ENCODE measurements around the gene DNAJC8. TPM values are rescaled to one million over a fixed set of nuclear protein-coding genes. Genes with fewer than 3 reads are reported as not detected.

DNAJC8 gene
- total RNA-seq, 5 donors from 2014 or later (not counting 1 experiment from before 2014, with no cell fraction given): 61.8 to 68.0 (median 67.2) TPM

- Mint-ChIP-seq H3K27ac (no peak overlapping the region), H3K36me3 (no peaks in the 10 kb centered on the region)
- WGBS (ENCODE audit: insufficient coverage): 100% methylated on average over 3 of the region's 3 CpGs
Observed at GRCh38 chr1:28161751-28162150, 71.1 kb downstream of the DNAJC8 start.

GRCh38 chr1:28160782-28161266, 72.0 kb downstream of the DNAJC8 start:
- ChIA-PET POLR2A (no interaction called here), CTCF (interaction anchor here in 1 of 2 donors (1.3 kb wide), 1 partner anchor 69 kb away, joined by 3 read pairs; no protein-coding TSS in a partner anchor)
- Histone ChIP-seq H3K27me3 (replicated peaks in 1 of 2; ENCODE audit: control insufficient read depth in 2 of 2, extremely low read depth in 1 of 2, insufficient read depth in 2 of 2, low read length in 1 of 2) (peaks cover 0 to 6% of the 10 kb centered on the region in 2 experiments), H3K4me1 (ENCODE audit: control insufficient read depth in 1 of 2, extremely low read depth in 1 of 2, insufficient read depth in 2 of 2, low read length in 2 of 2) (no peaks in the 10 kb centered on the region), H3K36me3 (ENCODE audit: control insufficient read depth in 2 of 2, extremely low read depth in 1 of 2, insufficient read depth in 1 of 2, low read length in 1 of 2) (no peaks in the 10 kb centered on the region), H3K4me3 (ENCODE audit: control insufficient read depth in 1 of 2, extremely low read depth in 1 of 2, low read length in 1 of 2) (no peak overlapping the region), H3K27ac (ENCODE audit: low read length) (no peak overlapping the region), H3K9me3 (no peaks in the 10 kb centered on the region)
- no peak for DNase-seq
- Mint-ChIP-seq H3K36me3 (no peaks in the 10 kb centered on the region), H3K4me1 (no peaks in the 10 kb centered on the region), H3K27me3 (peaks cover 2 to 11% of the 10 kb centered on the region in 2 donors), H3K4me3 (no peak overlapping the region), H3K27ac (no peak overlapping the region), H3K9me3 (no peaks in the 10 kb centered on the region)
- WGBS (ENCODE audit: insufficient coverage): 94% methylated on average over 2 of the region's 5 CpGs
- ATAC-seq (replicated peaks in 1 of 4): no peak

More at GRCh38 chr1:28161751-28162150, 71.1 kb downstream of the DNAJC8 start:
- ChIA-PET CTCF (interaction anchor here in 1 of 2 donors (1.3 kb wide), 1 partner anchor 70 kb away, joined by 3 read pairs; no protein-coding TSS in a partner anchor), POLR2A (no interaction called here)
- no peak for DNase-seq
- peaks cover 0 to 6% of the 10 kb centered on the region in 2 experiments for H3K27me3 ChIP-seq (replicated peaks in 1 of 2; ENCODE audit: control insufficient read depth in 2 of 2, extremely low read depth in 1 of 2, insufficient read depth in 2 of 2, low read length in 1 of 2)
- H3K27ac ChIP-seq (ENCODE audit: low read length): no peak overlapping the region
- no peaks in the 10 kb centered on the region for H3K4me1 Mint-ChIP-seq
- no peaks in the 10 kb centered on the region for H3K9me3 Mint-ChIP-seq
- H3K36me3 ChIP-seq (ENCODE audit: control insufficient read depth in 2 of 2, extremely low read depth in 1 of 2, insufficient read depth in 1 of 2, low read length in 1 of 2): peaks cover 0 to 3% of the 10 kb centered on the region in 2 donors
- H3K9me3 ChIP-seq: no peaks in the 10 kb centered on the region
- ATAC-seq (replicated peaks in 1 of 4): no peak
- peaks cover 2 to 11% of the 10 kb centered on the region in 2 donors for H3K27me3 Mint-ChIP-seq
- no peak overlapping the region for H3K4me3 ChIP-seq (ENCODE audit: control insufficient read depth in 1 of 2, extremely low read depth in 1 of 2, low read length in 1 of 2)
- H3K4me3 Mint-ChIP-seq: no peak overlapping the region
- no peaks in the 10 kb centered on the region for H3K4me1 ChIP-seq (ENCODE audit: control insufficient read depth in 1 of 2, extremely low read depth in 1 of 2, insufficient read depth in 2 of 2, low read length in 2 of 2)

- no peaks in the 10 kb centered on the region for H3K36me3 Mint-ChIP-seq
- peaks cover 0 to 6% of the 10 kb centered on the region in 2 experiments for H3K27me3 ChIP-seq (replicated peaks in 1 of 2; ENCODE audit: control insufficient read depth in 2 of 2, extremely low read depth in 1 of 2, insufficient read depth in 2 of 2, low read length in 1 of 2)
- H3K36me3 ChIP-seq (ENCODE audit: control insufficient read depth in 2 of 2, extremely low read depth in 1 of 2, insufficient read depth in 1 of 2, low read length in 1 of 2): no peaks in the 10 kb centered on the region
- no peaks in the 10 kb centered on the region for H3K4me1 ChIP-seq (ENCODE audit: control insufficient read depth in 1 of 2, extremely low read depth in 1 of 2, insufficient read depth in 2 of 2, low read length in 2 of 2)
- ChIA-PET CTCF (no interaction called here), POLR2A (no interaction called here)
- H3K9me3 ChIP-seq: no peaks in the 10 kb centered on the region
- H3K27ac Mint-ChIP-seq: no peak overlapping the region
- ATAC-seq (replicated peaks in 1 of 4) (no peak), DNase-seq (no peak)
- no peak overlapping the region for H3K4me3 ChIP-seq (ENCODE audit: control insufficient read depth in 1 of 2, extremely low read depth in 1 of 2, low read length in 1 of 2)
- no peak overlapping the region for H3K4me3 Mint-ChIP-seq
- 100% methylated on average over 5 of the region's 7 CpGs for WGBS (ENCODE audit: insufficient coverage)
- no peaks in the 10 kb centered on the region for H3K4me1 Mint-ChIP-seq
- no peaks in the 10 kb centered on the region for H3K9me3 Mint-ChIP-seq
- peaks cover 2 to 11% of the 10 kb centered on the region in 2 donors for H3K27me3 Mint-ChIP-seq
- H3K27ac ChIP-seq (ENCODE audit: low read length): no peak overlapping the region
Observed at GRCh38 chr1:28159680-28160079, 73.1 kb downstream of the DNAJC8 start.

- ChIA-PET CTCF (no interaction called here), POLR2A (no interaction called here)
- Mint-ChIP-seq H3K4me1 (no peaks in the 10 kb centered on the region), H3K9me3 (no peaks in the 10 kb centered on the region), H3K4me3 (no peak overlapping the region), H3K36me3 (no peaks in the 10 kb centered on the region), H3K27ac (no peak overlapping the region), H3K27me3 (peaks cover 2 to 11% of the 10 kb centered on the region in 2 donors)
- no peak for ATAC-seq (replicated peaks in 1 of 4)
- Histone ChIP-seq H3K4me1 (ENCODE audit: control insufficient read depth in 1 of 2, extremely low read depth in 1 of 2, insufficient read depth in 2 of 2, low read length in 2 of 2) (no peaks in the 10 kb centered on the region), H3K4me3 (ENCODE audit: control insufficient read depth in 1 of 2, extremely low read depth in 1 of 2, low read length in 1 of 2) (no peak overlapping the region), H3K27ac (ENCODE audit: low read length) (no peak overlapping the region), H3K9me3 (no peaks in the 10 kb centered on the region), H3K36me3 (ENCODE audit: control insufficient read depth in 2 of 2, extremely low read depth in 1 of 2, insufficient read depth in 1 of 2, low read length in 1 of 2) (no peaks in the 10 kb centered on the region), H3K27me3 (replicated peaks in 1 of 2; ENCODE audit: control insufficient read depth in 2 of 2, extremely low read depth in 1 of 2, insufficient read depth in 2 of 2, low read length in 1 of 2) (peaks cover 0 to 6% of the 10 kb centered on the region in 2 experiments)
- WGBS (ENCODE audit: insufficient coverage): no CpG with 5 or more reads among the region's 4 CpGs
- no peak for DNase-seq
Observed at GRCh38 chr1:28159243-28159642, 73.6 kb downstream of the DNAJC8 start.

- no peaks in the 10 kb centered on the region for H3K9me3 Mint-ChIP-seq
- Histone ChIP-seq H3K4me1 (ENCODE audit: control insufficient read depth in 1 of 2, extremely low read depth in 1 of 2, insufficient read depth in 2 of 2, low read length in 2 of 2) (no peaks in the 10 kb centered on the region), H3K4me3 (ENCODE audit: control insufficient read depth in 1 of 2, extremely low read depth in 1 of 2, low read length in 1 of 2) (no peak overlapping the region), H3K36me3 (ENCODE audit: control insufficient read depth in 2 of 2, extremely low read depth in 1 of 2, insufficient read depth in 1 of 2, low read length in 1 of 2) (no peaks in the 10 kb centered on the region), H3K27me3 (replicated peaks in 1 of 2; ENCODE audit: control insufficient read depth in 2 of 2, extremely low read depth in 1 of 2, insufficient read depth in 2 of 2, low read length in 1 of 2) (no peaks in the 10 kb centered on the region), H3K9me3 (no peaks in the 10 kb centered on the region), H3K27ac (ENCODE audit: low read length) (no peak overlapping the region)
- no peak for ATAC-seq (replicated peaks in 1 of 4)
- WGBS (ENCODE audit: insufficient coverage): 100% methylated on average over 3 of the region's 8 CpGs
- CTCF ChIA-PET: no interaction called here
- H3K36me3 Mint-ChIP-seq: no peaks in the 10 kb centered on the region
- H3K4me1 Mint-ChIP-seq: no peaks in the 10 kb centered on the region
- peaks cover under 1 to 8% of the 10 kb centered on the region in 2 donors for H3K27me3 Mint-ChIP-seq
- POLR2A ChIA-PET: no interaction called here
- H3K27ac Mint-ChIP-seq: no peak overlapping the region
- no peak for DNase-seq
- no peak overlapping the region for H3K4me3 Mint-ChIP-seq
Observed at GRCh38 chr1:28157894-28158293, 74.9 kb downstream of the DNAJC8 start.

- H3K4me3 ChIP-seq (ENCODE audit: control insufficient read depth in 1 of 2, extremely low read depth in 1 of 2, low read length in 1 of 2): no peak overlapping the region
- DNase-seq (no peak), ATAC-seq (replicated peaks in 1 of 4) (no peak)
- Mint-ChIP-seq H3K4me1 (no peaks in the 10 kb centered on the region), H3K36me3 (no peaks in the 10 kb centered on the region), H3K4me3 (no peak overlapping the region), H3K27ac (no peak overlapping the region), H3K9me3 (no peaks in the 10 kb centered on the region), H3K27me3 (peaks cover 0 to 3% of the 10 kb centered on the region in 2 donors)
- no peaks in the 10 kb centered on the region for H3K4me1 ChIP-seq (ENCODE audit: control insufficient read depth in 1 of 2, extremely low read depth in 1 of 2, insufficient read depth in 2 of 2, low read length in 2 of 2)
- no peaks in the 10 kb centered on the region for H3K9me3 ChIP-seq
- H3K27me3 ChIP-seq (replicated peaks in 1 of 2; ENCODE audit: control insufficient read depth in 2 of 2, extremely low read depth in 1 of 2, insufficient read depth in 2 of 2, low read length in 1 of 2): no peaks in the 10 kb centered on the region
- H3K27ac ChIP-seq (ENCODE audit: low read length): no peak overlapping the region
- ChIA-PET POLR2A (interaction anchor here in 1 of 2 donors (0.5 kb wide), 1 partner anchor 86 kb away, joined by 4 read pairs; no protein-coding TSS in a partner anchor), CTCF (interaction anchor here in 1 of 2 donors (0.6 kb wide), 1 partner anchor 1101 kb away, joined by 3 read pairs; no protein-coding TSS in a partner anchor)
- H3K36me3 ChIP-seq (ENCODE audit: control insufficient read depth in 2 of 2, extremely low read depth in 1 of 2, insufficient read depth in 1 of 2, low read length in 1 of 2): no peaks in the 10 kb centered on the region
- no CpG with 5 or more reads among the region's 4 CpGs for WGBS (ENCODE audit: insufficient coverage)
Observed at GRCh38 chr1:28156821-28157220, 76.0 kb downstream of the DNAJC8 start.

Measured in T-cell (primary cell).